HFF-Myc (cell line): ENCODE data around the gene MOV10.
"Not testable (repeated sequence)": the region's sequence is repeated elsewhere in the genome, so short reads cannot be mapped to it uniquely, and the experiment has no call there.

Source experiments
- DNase-seq: peaks from one replicate; pipeline ENCODE4 v3.0.0-alpha.2; 2011; ENCODE audit warnings: low read depth; ENCODE audit errors: extremely low read depth
- H3K4me3 ChIP-seq: replicated peaks from 2 replicates; pipeline ENCODE4 v1.5.1; 2011; ENCODE audit warnings: low read depth, mild to moderate bottlenecking, control low read depth, low read length
- CTCF ChIP-seq: IDR thresholded peaks from 2 replicates; pipeline ENCODE4 v1.5.1; 2012; ENCODE audit warnings: mild to moderate bottlenecking, low read depth, low read length, control low read depth; ENCODE audit errors: missing control alignments

MOV10 gene

GRCh38 chr1:112718691-112719418, 44.4 kb downstream of the MOV10 start:
- peak overlapping the region; percentile 2; the same call in 1 of the 2 replicates for H3K4me3 ChIP-seq
- DNase-seq = no peak

DNA sequence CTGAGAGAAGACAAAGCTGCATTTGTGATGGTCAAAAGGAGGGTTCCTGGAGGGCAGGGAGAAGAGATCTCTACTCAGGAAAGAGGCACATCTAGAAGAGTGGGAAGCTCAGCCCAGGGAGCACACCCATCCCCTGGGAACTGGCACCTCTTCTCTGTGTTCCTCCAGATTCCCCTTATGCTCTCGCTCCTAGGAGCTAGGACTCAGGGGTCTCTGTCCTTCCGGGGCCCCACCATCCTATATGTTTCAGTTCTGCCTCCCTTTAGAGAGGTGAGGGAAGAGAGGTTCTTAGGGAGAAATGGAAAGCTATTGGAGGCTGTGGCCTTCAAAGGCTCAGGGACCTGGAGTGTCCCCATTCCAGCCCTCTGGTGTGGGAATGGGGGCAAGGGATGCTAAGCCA, 45.2 kb downstream of the MOV10 start:
- no peak for DNase-seq
- no peak for TF ChIP-seq CTCF
- no peak overlapping the region for H3K4me3 ChIP-seq

More at GRCh38 chr1:112718691-112719418, 44.4 kb downstream of the MOV10 start:
- TF ChIP-seq CTCF = peak; percentile 82

DNA sequence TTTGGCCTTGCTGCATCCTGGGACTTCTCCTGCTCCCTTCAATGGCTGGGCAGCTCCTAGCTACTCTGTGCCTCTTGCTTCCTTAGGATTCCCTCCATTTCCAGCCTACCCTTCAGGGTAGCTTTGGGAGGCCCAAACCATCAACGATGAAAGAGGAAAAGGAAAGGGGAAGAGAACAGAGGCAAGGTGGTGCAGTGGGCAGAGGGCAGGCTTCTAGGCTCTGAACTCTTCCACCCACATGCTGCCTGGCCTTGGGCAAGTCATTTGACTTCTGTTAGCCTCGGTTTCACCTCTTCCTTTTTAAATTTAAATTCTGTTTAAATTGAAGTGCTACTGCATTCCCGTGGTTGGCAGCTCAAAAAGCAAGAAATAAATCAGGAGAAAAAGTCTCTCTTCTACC, 46.3 kb downstream of the MOV10 start:
- DNase-seq = no peak
- H3K4me3 ChIP-seq = no peak overlapping the region

DNA sequence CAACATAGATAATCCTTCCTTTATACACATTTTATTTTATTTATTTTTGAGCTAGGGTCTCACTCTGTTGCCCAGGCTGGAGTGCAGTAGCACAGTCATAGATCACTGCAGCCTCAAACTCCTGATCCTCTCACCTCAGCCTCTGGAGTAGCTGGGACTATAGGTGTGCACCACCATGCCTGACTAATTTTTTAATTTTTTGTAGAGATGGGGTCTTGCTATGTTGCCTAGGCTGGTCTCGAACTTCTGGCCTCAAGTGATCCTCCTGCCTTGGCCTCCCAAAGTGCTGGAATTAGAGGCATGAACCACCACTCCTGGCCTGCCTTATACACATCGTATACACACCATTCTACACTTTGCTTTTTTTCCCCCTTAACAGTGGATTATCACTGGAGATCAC, 46.8 kb downstream of the MOV10 start:
- H3K4me3 ChIP-seq, DNase-seq: not testable (repeated sequence)

More for the DNA sequence above, 46.3 kb downstream of the MOV10 start:
- TF ChIP-seq CTCF = no peak

GRCh38 chr1:112721966-112722524, 47.6 kb downstream of the MOV10 start:
- no peak overlapping the region for H3K4me3 ChIP-seq
- no peak for DNase-seq
- TF ChIP-seq CTCF = no peak

DNA sequence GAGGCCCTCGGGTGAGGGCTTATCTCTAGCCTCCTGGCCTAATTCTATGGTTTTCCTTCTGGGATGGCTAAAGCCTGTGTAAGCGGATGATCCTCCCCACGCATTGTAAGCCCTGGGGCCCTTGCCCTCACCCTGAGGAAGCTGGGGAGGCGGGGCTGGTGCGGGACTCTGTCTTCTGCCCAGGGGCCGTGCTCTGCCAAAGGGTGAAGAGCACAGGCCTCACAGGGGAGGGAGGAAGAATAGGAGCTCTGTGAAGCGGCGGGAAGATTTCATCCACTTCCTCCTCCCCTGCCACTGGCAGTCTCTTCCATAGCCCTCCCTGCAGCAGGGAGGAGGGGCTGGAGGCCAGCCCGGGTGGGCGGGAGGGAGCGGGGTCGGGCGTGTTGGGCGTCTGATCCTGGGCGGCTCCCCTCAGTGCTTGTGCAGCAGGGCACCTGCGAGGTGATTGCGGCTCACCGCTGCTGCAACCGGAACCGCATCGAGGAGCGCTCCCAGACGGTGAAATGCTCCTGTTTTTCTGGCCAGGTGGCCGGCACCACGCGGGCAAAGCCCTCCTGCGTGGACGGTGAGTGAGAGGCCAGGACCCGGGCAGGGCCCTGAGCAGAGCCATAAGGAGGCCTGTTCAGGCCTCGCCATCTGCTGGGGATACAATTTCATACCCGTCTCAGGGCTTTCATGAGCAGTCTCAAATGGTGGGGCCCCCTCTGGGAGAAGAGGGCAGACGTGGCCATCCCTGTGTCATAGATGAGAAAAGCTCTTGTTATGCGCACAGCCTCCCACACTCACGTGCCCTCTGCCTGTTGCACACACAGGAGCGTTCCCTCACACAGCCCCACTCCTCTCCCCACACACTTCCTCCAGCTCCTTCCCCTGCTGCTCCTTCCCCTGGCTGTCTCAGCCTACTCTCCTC, 48.4 kb downstream of the MOV10 start:
- no peak for DNase-seq
- H3K4me3 ChIP-seq = no peak overlapping the region
- TF ChIP-seq CTCF = no peak

DNA sequence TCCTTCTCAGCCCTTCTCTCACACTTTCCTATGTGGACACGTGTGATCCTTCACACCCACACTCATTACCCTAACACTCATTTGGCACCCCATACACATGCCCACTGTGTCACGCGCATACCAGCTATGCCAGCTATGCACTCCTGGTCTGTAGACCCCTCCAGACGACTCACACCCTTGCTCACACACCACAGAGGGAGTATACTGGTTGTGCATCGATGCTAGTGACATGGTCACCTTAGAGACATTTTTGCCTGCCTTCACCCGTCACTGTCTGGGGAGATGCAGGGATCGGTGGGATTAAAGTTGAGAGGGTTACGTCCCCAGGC, 49.0 kb downstream of the MOV10 start:
- no peak for TF ChIP-seq CTCF
- no peak for DNase-seq
- H3K4me3 ChIP-seq = no peak overlapping the region

- DNase-seq = not testable (repeated sequence)
Measured at GRCh38 chr1:112724240-112724639, 49.8 kb downstream of the MOV10 start.

More at GRCh38 chr1:112724240-112724639, 49.8 kb downstream of the MOV10 start:
- not testable (repeated sequence) for H3K4me3 ChIP-seq
